MM.1S (cell line): ENCODE data around the gene KCNQ1.

Experiments used
- DNase-seq: peaks from one replicate; pipeline ENCODE4 v3.0.0-alpha.2; 2015
- H2AFZ ChIP-seq: fragments of 300-600 bp; sonication (generic); 2 replicates; pipeline ENCODE4 v1.6.0; 2016; ENCODE audit warnings: antibody characterized with exemption, low read length
- H3F3A ChIP-seq: fragments of 300-600 bp; sonication (generic); 2 replicates; pipeline ENCODE4 v1.6.1; 2016; ENCODE audit warnings: mild to moderate bottlenecking, antibody characterized with exemption, low read length, moderate library complexity, mixed read lengths; ENCODE audit not compliant: insufficient read depth
- H3K27ac ChIP-seq: fragments of 300-600 bp; sonication (generic); 2 replicates; pipeline ENCODE4 v1.5.1; 2016; ENCODE audit warnings: mild to moderate bottlenecking, low read length
- H3K27me3 ChIP-seq: fragments of 300-600 bp; sonication (generic); replicated peaks from 2 replicates; pipeline ENCODE4 v1.6.0; 2016; ENCODE audit warnings: low read length; ENCODE audit not compliant: insufficient read depth
- H3K36me3 ChIP-seq: fragments of 300-600 bp; sonication (generic); replicated peaks from 2 replicates; pipeline ENCODE4 v1.6.1; 2016; ENCODE audit warnings: mild to moderate bottlenecking, low read length, mixed read lengths; ENCODE audit not compliant: insufficient read depth
- H3K4me1 ChIP-seq: fragments of 300-600 bp; sonication (generic); 2 replicates; pipeline ENCODE4 v1.6.1; 2016; ENCODE audit warnings: low read length, mixed read lengths
- H3K4me2 ChIP-seq: fragments of 300-600 bp; sonication (generic); 2 replicates; pipeline ENCODE4 v1.6.0; 2016; ENCODE audit warnings: low read depth, low read length
- H3K4me3 ChIP-seq: fragments of 300-600 bp; sonication (generic); 2 replicates; pipeline ENCODE4 v1.5.1; 2016; ENCODE audit warnings: low read length, mixed read lengths
- H3K79me2 ChIP-seq: fragments of 300-600 bp; sonication (generic); 2 replicates; pipeline ENCODE4 v1.6.1; 2016; ENCODE audit warnings: mixed run types, low read length, mixed read lengths
- H3K9ac ChIP-seq: fragments of 300-600 bp; sonication (generic); 2 replicates; pipeline ENCODE4 v1.6.1; 2016; ENCODE audit warnings: low read length, mixed read lengths
- H3K9me2 ChIP-seq: fragments of 300-600 bp; sonication (generic); replicated peaks from 2 replicates; pipeline ENCODE4 v1.6.1; 2016; ENCODE audit warnings: mild to moderate bottlenecking, low read length, mixed read lengths; ENCODE audit not compliant: insufficient read depth
- H3K9me3 ChIP-seq: fragments of 300-600 bp; sonication (generic); replicated peaks from 2 replicates; pipeline ENCODE4 v1.6.1; 2016; ENCODE audit warnings: mild to moderate bottlenecking, low read length, mixed read lengths; ENCODE audit not compliant: insufficient read depth
- H4K20me1 ChIP-seq: fragments of 300-600 bp; sonication (generic); 2 replicates; pipeline ENCODE4 v1.6.1; 2016; ENCODE audit warnings: mild to moderate bottlenecking, low read length, moderate library complexity, mixed read lengths; ENCODE audit not compliant: insufficient read depth
- EZH2 ChIP-seq: fragments of 300-600 bp; sonication (generic); optimal IDR thresholded peaks from 2 replicates; pipeline ENCODE3; 2017; ENCODE audit warnings: low read depth, mild to moderate bottlenecking, antibody characterized with exemption, low read length, mixed read lengths
- EZH2phosphoT487 ChIP-seq: fragments of 300-600 bp; sonication (generic); IDR thresholded peaks from 2 replicates; pipeline ENCODE4 v1.6.1; 2018; ENCODE audit warnings: antibody characterized with exemption, low read length
- TF ChIP-seq, protein P1 (sequence below): fragments of 300-600 bp; sonication (generic); IDR thresholded peaks from 2 replicates; pipeline ENCODE4 v1.5.1; 2016; ENCODE audit warnings: antibody characterized with exemption, low read length, mixed read lengths

Gene KCNQ1

DNA sequence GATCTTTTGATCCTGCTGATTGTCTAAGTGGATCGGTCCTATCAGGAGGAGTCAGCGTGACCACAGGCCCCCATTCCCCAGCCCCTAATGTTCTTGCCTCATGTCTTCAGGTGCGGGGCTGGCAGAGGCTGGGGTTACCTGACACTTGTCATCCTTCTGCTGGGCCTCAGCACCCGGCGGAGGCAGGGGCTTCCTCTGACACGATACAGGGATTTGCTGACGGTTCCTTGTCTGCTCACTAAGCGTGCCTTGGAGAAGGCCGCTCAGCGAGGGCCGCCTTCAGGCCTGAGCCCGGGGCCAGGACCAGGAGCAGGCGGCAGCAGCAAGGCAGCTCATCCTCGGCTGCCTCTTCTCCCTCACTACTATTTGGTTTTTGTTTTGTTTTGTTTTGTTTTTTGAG is 300.7 kb downstream of the KCNQ1 start:
- no peaks in the 10 kb centered on the region for H3K27me3 ChIP-seq
- H4K20me1 ChIP-seq, result no peaks in the 10 kb centered on the region
- no peak overlapping the region for H3K4me3 ChIP-seq
- no peaks in the 10 kb centered on the region for H3K9me3 ChIP-seq
- DNase-seq, result no peak
- no peaks in the 10 kb centered on the region for H3K4me1 ChIP-seq
- TF ChIP-seq EZH2 (no peak), EZH2phosphoT487 (no peak)
- TF ChIP-seq, protein P1, sequence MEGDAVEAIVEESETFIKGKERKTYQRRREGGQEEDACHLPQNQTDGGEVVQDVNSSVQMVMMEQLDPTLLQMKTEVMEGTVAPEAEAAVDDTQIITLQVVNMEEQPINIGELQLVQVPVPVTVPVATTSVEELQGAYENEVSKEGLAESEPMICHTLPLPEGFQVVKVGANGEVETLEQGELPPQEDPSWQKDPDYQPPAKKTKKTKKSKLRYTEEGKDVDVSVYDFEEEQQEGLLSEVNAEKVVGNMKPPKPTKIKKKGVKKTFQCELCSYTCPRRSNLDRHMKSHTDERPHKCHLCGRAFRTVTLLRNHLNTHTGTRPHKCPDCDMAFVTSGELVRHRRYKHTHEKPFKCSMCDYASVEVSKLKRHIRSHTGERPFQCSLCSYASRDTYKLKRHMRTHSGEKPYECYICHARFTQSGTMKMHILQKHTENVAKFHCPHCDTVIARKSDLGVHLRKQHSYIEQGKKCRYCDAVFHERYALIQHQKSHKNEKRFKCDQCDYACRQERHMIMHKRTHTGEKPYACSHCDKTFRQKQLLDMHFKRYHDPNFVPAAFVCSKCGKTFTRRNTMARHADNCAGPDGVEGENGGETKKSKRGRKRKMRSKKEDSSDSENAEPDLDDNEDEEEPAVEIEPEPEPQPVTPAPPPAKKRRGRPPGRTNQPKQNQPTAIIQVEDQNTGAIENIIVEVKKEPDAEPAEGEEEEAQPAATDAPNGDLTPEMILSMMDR, result no peak
- H3K27ac ChIP-seq, result no peak overlapping the region
- H3K4me2 ChIP-seq, result no peak overlapping the region
- H3F3A ChIP-seq, result no peaks in the 10 kb centered on the region
- no peaks in the 10 kb centered on the region for H3K79me2 ChIP-seq
- no peak overlapping the region for H2AFZ ChIP-seq
- no peak overlapping the region for H3K9ac ChIP-seq
- H3K36me3 ChIP-seq, result no peaks in the 10 kb centered on the region
- H3K9me2 ChIP-seq, result no peaks in the 10 kb centered on the region

DNA sequence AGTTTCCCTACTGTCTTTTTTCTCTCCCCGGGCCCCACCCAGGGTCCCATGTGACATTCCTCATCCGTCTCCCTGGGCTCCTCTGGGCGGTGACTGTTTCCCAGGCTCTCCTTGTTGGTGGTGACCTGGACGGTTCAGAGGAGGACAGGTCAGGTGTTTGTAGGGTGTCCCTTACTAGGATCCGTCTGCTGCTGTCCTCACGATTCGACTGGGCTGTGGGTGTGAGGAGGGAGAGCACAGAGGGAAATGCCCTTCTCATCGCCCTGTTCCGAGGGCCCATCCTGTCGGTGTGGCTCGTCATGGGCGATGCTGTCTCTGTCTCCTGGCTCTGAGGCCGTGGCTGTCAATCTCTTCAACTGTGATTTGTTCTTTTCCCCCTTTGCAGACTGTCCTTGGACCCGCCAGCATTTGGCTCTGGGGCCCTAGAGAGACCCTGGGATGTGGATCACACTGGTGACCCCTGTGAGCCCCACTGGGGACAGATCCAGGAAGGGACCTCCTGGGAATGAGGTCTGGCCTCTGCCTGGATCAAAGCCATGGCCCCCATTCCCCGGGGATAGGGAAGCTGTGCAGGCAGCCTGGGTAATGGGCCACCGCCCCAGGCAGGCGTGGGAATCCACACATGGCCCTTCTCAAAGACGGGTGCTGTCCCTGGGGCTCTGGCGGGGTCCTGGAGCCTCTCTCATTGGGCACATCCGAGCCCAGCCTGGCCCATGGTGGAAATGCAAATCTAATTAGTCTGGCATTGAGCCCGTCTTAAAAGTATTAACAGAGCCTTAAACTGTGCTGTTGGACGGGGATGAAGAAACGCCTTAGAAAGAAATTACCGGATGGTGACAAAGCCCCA is 301.8 kb downstream of the KCNQ1 start:
- Histone ChIP-seq H2AFZ (no peak overlapping the region), H3K79me2 (no peaks in the 10 kb centered on the region), H3K4me2 (no peak overlapping the region), H3K9me2 (no peaks in the 10 kb centered on the region), H3K4me3 (no peak overlapping the region), H3F3A (no peaks in the 10 kb centered on the region), H4K20me1 (no peaks in the 10 kb centered on the region), H3K27ac (no peak overlapping the region), H3K36me3 (no peaks in the 10 kb centered on the region), H3K9ac (no peak overlapping the region), H3K27me3 (no peaks in the 10 kb centered on the region), H3K9me3 (no peaks in the 10 kb centered on the region), H3K4me1 (no peaks in the 10 kb centered on the region)
- DNase-seq, result no peak
- TF ChIP-seq EZH2phosphoT487 (no peak), EZH2 (no peak)
- TF ChIP-seq, protein P1, result no peak

DNA sequence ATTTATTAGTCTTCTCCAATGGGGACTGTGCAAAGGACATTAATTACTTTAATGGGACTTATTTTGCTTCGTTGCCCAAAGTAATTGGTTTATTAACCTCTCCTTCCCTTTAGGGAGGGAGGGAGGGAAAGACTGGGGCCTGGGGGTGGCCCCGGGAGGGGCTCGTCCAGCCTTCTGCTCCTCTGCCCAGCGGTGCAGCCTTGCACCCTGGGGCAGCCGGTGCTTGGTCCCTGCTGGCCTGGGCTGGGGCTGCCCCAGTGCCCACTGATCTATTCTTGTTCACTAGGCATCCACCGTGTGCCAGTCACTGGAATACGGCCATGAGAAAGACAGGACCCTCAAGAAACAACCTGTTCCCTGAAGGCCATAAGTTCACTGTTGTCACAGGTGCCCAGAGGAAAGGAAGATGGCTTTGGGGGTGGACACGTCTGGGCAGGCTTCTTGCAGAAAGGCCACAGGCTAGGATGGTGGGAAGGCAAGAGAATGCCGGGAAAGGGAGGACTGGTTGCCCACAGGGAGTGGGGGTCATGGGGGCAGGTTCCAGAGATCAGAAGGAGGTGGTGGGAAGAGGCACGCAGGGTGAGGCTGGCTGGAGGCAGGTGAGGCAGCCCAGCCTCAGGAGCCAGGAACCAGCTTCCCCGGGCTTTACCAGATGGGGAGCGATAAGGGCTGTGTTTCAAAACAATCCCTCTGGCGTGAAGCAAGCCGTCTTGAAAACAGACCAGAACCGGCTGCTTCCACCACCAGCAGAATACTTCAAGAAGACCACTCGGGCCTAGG is 302.6 kb downstream of the KCNQ1 start:
- DNase-seq, result no peak
- Histone ChIP-seq H3K9ac (no peak overlapping the region), H3K9me3 (no peaks in the 10 kb centered on the region), H3K4me3 (no peak overlapping the region), H3K79me2 (no peaks in the 10 kb centered on the region), H3K36me3 (no peaks in the 10 kb centered on the region), H2AFZ (no peak overlapping the region), H3K9me2 (no peaks in the 10 kb centered on the region), H3K27me3 (no peaks in the 10 kb centered on the region), H4K20me1 (no peaks in the 10 kb centered on the region), H3K4me2 (no peak overlapping the region), H3F3A (no peaks in the 10 kb centered on the region), H3K27ac (no peak overlapping the region), H3K4me1 (no peaks in the 10 kb centered on the region)
- TF ChIP-seq EZH2 (no peak), EZH2phosphoT487 (no peak)
- TF ChIP-seq, protein P1, result no peak
